GM12891 (cell line): ENCODE results near the gene MRRF.

Source experiments
- PAX5 ChIP-seq: IDR thresholded peaks from 2 replicates; pipeline ENCODE4 v1.6.1; 2011; ENCODE audit warnings: low read length, moderate library complexity, mild to moderate bottlenecking; ENCODE audit not compliant: insufficient read depth, severe bottlenecking
- POLR2A ChIP-seq: IDR thresholded peaks from 2 replicates; pipeline ENCODE4 v1.6.1; 2011; ENCODE audit warnings: low read depth, low read length, control low read depth
- POLR2AphosphoS5 ChIP-seq: IDR thresholded peaks from 2 replicates; pipeline ENCODE4 v1.6.1; 2011; ENCODE audit warnings: low read depth, low read length, control low read depth
- POU2F2 ChIP-seq: IDR thresholded peaks from 2 replicates; pipeline ENCODE4 v1.6.1; 2011; ENCODE audit warnings: low read depth, mild to moderate bottlenecking, control low read depth, low read length, moderate library complexity
- SPI1 ChIP-seq: IDR thresholded peaks from 2 replicates; pipeline ENCODE4 v1.6.1; 2011; ENCODE audit warnings: low read depth, low read length, control low read depth
- TAF1 ChIP-seq: IDR thresholded peaks from 2 replicates; pipeline ENCODE4 v1.6.1; 2011; ENCODE audit warnings: low read depth, low read length, control low read depth

GRCh38 chr9:122347348-122348287, 82.9 kb downstream of the MRRF start:
- TF ChIP-seq POLR2A = no peak
- no peak for TF ChIP-seq POLR2AphosphoS5
- no peak for TF ChIP-seq SPI1
- no peak for TF ChIP-seq PAX5
- no peak for TF ChIP-seq TAF1
- no peak for TF ChIP-seq POU2F2
